ENCODE results near the gene CASP8AP2.

DNA sequence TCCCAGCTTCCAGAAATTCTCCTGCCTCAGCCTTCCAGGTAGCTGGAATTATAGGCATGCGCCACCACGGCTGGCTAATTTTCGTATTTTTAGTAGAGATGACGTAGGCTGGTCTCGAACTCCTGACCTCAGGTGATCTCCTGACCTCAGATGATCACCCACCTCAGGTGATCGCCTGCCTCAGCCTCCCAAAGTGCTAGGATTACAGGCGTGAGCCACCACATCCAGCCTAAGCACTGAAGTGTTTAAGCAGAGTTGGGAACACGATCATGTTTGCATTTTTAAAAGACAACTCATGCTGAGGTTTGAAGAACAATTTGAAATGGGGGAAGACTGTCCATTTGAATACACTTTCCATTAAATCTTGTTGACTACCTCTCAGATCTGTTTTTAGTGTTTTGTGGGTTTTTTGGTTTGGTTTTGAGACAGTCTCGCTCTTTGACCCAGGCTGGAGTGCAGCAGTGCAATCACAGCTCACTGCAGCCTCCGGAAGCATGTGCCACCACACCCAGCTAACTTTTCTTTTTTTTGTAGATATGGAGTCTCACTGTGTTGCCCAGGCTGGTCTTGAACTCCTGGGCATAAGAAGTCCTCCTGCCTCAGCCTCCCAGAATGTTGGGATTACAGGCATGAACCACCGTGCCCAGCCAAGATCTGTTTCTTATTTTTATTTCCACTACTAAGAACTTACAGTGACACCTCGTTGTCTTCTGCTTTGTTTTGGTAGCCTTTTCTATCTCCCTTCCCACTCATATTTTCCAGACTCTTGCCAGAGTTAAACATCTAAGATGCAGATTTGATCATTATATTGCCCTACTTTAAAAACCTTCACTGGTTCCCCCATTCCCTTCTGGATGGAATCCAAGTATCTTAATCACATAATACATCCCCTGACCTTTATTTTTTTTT lies 5.5 kb downstream of the CASP8AP2 start:
- no peak for TF ChIP-seq CTCF (IDR thresholded peaks at IDR 0.05)
- TF ChIP-seq POLR2A (IDR thresholded peaks at IDR 0.05), result no peak

Measured in testis (tissue), 2 donors.